HG03565 (cell line): ENCODE measurements around the gene STIM1.

Experiments used
- ATAC-seq: cut with Tn5 transposase; IDR thresholded peaks from one replicate; pipeline ENCODE4 v1.9.1; 2021; ENCODE audit warnings: mild to moderate bottlenecking, moderate library complexity; ENCODE audit not compliant: unreplicated experiment

Gene STIM1

DNA sequence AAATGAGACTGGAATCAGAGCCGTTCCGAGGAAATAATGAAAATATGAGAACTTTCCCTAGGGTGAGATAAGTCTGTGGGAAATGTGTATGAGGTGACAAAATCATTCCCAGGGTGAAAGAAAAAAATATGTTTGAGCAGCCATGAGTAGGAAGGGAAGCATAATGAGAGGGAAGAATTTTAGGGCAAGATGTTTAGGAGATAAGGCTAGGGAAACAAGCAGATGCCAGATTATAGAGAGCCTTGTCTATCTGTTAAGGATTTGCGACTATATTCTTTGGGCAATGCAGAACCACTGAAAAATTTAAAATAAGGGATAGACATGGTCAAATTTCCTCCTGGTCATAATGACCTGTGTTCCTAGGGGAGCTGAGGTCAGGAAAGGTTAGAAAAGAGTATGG lies 54.4 kb downstream of the STIM1 start:
- ATAC-seq, result no peak

DNA sequence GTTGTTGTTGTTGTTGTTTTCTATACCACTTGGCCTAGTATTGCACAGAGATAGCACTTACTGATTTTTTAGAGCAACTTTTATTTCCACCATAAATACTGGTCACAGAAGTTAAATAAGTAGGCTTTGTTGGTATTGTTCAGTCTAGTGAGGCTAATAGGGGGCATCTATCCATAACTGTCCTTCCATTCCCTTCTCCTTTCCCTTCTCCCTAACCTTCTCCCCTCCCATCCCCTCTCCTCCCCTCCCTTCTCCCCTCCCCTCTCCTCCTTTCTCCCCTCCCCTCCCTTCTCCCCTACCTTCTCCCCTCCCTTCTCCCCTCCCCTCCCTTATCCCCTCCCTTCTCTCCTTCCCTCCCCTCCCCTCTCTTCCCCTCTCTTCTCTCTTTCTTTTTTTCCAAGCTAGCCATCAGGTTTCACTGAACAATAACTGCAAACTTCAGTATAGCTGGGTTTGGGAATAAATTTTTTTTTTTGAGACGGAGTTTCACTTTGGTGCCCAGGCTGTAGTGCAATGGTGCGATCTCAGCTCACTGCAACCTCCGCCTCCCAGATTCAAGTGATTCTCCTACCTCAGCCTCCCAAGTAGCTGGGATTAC lies 56.5 kb downstream of the STIM1 start:
- ATAC-seq, result no peak

GRCh38 chr11:3913921-3914320 lies 58.5 kb downstream of the STIM1 start:
- ATAC-seq, result no peak

DNA sequence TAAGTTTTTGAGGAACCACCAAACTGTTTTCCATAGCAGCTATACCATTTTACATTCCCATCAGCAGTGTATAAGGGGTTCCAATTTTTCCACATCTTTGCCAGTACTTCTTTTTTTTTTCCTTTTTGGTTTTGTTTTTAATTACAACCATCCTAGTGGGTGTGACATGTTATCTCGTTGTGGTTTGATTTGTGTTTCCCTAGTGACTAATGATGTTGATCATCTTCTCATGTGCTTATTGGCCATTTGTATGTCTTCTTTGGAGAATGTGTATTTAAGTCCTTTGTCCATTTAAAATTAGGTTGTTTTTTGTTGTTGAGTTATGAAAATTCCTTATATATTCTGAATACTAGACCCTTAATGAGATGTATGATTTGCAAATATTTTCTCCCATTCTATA lies 59.3 kb downstream of the STIM1 start:
- no peak for ATAC-seq

- ATAC-seq, result no peak
These were observed 61.5 kb downstream of the STIM1 start for GRCh38 chr11:3916962-3917361.

GRCh38 chr11:3920148-3920852 lies 64.8 kb downstream of the STIM1 start:
- ATAC-seq, result no peak

DNA sequence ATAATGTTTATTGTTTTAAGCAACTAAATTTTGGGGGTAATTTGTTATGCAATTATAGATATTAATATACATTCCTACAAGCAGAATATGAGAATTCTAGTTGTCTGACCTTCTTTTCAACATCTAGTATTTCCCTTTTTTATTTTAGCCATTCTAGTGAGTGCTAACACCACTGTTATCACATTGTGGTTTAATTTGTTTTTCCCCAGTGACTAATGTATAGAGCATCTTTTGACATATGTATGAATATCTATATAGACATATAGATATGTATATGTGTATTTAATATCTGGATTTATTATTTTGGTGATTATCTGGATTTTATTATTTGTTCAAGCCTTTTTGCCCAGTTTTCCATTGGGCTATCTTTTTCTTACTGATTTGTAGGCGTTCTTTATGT lies 66.6 kb downstream of the STIM1 start:
- no peak for ATAC-seq

GRCh38 chr11:3925513-3925912 lies 70.0 kb downstream of the STIM1 start:
- ATAC-seq, result no peak

DNA sequence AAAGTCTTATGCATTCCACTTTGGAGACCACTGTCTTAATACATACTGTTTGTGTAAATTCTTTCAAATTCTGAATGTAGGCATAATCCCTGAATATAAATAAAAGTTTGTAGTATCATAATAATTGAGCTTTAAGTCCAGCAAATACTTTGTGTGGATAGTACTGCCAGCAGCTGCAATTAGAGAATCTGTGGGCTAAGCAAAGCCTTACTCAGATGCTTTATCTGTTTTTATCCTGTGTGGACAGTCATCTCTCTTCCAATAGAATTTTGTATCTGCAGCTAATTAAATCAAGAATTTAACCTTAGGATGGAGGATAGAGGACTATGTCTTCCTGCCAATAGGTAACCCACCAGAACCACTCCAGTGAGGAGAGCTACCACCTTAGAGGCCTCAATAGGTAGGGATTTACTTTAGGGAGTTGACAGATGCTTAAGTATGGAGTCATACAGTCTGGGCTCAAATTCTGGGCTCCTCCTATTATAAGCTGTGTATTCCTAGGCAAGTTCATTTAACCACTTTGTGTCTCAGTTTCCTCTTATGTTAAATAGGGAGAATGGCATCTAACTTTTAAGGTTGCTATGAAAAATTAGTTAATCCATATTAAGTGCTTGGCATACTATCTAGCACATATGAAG lies 71.1 kb downstream of the STIM1 start:
- ATAC-seq, result no peak

DNA sequence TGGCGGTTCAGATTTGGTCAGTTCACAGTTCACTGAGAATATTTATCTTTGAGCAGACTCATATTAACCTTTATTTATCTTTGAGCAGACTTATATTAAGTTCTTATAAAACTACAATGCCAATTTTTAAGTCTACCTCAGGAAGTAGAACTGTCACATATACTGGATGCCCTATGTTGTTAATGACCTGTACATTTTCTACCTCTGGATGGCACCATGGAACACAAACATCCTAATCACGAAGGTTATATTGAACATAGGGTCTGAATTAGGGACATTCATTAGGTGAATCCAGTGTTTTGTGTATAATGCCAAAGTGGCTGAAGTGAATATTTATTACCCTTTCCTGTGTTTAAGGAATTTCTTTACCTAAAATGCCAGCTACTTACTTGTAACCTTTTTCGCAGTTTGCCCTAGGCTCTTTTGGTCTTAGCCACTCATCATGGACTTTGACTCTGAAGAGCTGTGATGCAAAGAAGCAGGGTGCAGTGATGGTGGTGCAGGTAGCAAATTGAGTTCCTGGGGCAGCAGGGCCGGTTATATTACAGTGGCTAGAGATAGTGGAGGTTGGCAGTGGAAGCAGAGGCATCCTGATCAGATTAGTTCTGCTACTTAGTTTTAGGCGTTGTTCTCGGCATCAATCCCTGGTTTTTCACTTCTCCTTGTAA lies 71.8 kb downstream of the STIM1 start:
- ATAC-seq, result no peak

DNA sequence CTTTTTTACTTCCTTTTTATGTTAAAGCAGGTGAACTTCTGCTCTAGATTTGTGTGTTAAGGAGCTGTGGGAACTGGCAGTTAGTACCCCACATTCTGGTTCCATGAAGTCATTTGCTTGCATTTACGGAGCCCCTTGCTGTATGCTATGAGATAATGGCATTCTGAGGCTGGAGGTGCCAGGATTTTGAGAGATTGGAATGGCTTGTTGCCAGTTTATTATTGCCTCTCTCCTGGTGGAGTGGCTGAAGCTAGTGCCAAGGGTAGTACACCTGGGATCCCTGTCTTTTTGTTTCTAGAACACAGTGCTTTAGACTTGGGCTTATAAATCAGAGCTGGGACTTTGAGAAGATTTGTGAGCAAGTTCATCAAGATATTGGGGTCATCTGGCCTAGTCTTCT lies 73.8 kb downstream of the STIM1 start:
- no peak for ATAC-seq

DNA sequence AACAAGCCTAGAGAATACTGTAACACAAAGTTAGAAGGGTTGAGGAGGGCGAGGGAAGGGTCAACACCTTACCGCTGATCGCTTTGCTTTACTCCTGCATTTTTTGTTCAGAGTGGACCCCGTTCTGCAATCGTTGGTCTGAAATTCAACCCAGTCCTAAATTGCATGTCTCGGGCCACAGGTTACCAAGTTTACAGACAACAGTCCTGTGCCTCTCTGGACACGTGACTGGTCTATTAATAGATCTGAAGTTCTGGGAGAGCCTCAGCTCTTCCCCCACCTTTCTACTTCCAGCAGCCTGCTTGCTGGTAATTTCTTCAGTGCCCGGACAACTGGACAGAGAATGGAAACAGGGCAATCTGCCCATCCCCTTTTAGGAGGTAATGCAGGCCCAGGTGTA lies 74.2 kb downstream of the STIM1 start:
- no peak for ATAC-seq

DNA sequence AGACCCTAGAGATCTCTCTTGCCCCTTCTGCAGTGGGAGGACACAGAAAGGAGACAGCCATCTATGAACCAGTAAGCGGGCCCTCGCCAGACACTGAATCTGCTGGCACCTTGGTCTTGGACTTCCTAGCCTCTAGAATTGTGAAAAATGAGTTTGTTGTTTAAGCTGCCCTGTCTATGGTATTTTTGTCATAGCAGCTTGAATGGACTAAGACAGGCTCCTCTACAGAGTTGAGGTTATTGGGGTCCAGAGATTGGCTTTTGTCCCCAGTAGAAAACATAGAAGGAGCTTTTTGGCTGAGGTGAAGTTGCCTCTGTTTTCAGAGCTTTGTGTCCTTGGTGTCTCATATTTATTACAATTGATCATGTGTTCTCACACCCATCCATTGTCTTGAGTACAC lies 77.2 kb downstream of the STIM1 start:
- ATAC-seq, result no peak

DNA sequence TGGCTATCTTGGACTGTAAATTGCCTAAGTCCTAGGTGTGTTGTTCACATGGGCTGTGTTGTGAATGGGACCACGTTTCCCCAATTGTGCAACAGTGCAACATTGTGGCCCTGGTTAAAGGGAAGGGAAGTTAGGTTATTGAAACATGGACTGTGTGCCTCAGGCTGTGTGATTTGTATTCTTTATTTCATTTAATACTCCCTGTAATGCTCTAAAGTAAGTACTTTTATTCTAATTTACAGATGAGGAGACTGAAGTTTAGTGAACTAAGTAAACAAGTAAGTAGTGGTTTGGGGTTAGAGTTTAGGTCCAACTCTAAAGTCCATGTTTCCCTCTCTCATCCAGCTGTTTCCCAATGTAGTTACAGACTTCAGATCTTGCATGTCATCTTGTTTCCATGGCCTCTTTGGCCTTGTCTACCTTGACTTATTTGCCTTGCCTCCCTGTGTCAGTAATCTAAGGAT lies 77.7 kb downstream of the STIM1 start:
- ATAC-seq, result no peak

GRCh38 chr11:3934658-3935057 lies 79.2 kb downstream of the STIM1 start:
- ATAC-seq, result no peak

DNA sequence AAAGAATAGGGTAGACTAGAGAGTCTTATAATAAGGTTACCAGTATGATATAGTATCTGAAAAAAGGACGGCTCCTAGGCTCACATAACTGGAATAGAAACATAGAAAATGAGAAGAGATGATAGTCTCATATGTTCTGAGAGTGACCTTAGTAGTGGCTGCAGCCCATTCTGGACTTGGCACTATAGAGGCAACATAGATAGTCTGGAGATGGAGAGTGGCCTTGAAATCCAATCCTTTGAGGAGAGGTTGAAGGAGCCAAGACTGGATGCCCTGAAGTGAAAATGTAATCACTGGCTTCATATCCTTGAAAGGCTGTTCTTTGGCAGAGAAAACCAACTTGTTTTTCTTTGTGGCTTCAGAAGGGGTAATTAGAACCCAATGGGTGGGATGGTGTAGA lies 81.1 kb downstream of the STIM1 start:
- ATAC-seq, result no peak

GRCh38 chr11:3939211-3939610 lies 83.7 kb downstream of the STIM1 start:
- no peak for ATAC-seq

DNA sequence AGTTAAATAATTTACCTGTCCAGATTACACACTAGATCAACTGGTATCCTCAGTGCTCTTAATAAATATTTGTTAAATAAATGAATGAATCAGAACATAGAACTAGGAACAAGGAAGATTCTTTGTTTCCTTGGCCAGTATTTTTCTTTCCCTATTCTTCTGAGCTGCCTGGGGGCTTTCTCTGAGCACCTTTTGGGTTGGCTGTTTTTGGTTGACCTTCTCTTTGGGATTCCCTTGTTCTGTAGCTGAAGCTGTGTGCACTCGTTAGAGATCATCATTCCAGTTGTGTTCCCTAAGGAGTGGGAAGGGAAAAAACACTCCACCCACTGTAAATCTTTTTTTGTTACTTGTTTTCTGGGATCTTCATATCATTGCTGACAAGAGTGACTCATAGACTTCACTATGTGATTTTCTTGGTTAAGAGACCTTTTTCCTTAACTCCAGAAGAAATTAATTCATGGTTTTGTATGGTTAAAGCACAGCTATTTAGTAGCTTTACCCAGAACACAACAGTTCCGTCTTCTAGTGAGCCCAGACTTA lies 84.3 kb downstream of the STIM1 start:
- ATAC-seq, result no peak

DNA sequence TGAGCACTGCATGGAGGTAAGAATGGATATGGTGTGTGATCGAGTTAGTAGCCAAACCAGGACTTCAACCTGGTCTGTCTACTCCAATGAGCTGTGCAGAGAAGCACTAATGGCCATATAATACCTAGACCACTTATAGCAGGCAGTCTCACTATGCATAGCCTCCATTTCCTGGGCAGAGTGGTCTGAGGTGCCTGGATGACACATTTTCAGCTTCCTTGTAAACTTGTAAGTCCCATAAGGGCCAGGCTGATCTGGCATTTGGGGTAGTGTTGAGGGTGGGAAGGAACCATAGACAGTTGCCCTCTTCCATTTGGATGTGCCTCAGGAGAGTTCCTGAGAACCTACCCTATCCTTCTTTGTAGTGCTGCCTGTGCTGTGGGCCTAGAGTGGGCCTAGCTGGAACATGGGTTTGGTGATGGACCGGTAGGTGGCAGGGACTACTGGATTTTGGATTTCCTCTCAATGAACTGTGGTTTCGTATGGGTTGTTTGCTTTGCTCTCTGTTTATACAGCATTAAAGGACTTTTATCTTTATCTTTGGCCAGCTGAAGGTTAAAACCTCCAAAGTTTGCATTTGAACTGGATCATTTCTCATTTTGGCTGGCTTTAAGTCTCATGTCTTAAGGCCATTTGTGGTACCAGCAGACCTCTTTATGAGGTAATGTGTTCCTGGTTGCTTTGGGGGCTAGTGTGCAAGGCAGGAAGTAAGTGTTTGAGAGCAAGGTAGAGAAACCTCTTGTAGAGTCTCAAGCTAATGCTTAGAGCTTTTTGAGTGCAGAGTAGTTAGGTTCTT lies 86.9 kb downstream of the STIM1 start:
- ATAC-seq, result peak; percentile 41

DNA sequence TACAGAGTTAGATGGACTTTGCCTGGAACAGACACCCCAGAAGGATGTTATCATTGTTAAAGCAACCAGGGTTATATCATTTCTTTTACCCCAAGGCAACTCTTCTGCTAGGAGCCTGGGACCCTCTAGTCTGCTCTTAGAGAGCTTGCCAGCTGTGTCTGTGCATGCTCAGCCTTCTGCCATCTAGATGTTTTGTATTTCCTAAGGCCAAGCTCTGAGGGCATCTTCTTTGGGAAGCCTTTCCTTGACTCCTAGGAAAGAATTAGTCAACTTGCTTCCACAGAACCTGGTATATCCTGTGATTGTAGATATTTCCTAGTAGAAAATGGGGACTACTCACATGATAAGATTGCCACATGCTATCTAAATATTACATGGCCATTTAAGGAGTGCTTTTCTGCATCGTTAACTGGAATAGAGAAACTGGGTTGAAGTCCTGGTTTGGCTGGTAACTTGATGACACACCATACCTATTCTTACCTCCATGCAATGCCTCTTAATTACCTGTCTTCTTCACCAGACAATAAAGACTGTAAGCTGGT lies 87.6 kb downstream of the STIM1 start:
- no peak for ATAC-seq
